WTC11 (cell line): ENCODE results near the gene CRADD.

ENCODE experiments used
- CTCF ChIP-seq: fragments of 200-600 bp; IDR thresholded peaks from 2 replicates; pipeline ENCODE4 v1.8.0; 2022; ENCODE audit warnings: antibody characterized with exemption
- JUN ChIP-seq: sonication (generic); formaldehyde crosslinking; IDR thresholded peaks from 2 replicates; pipeline ENCODE4 v1.8.0; 2023; ENCODE audit warnings: mild to moderate bottlenecking, missing genetic modification reagents
- NR2C2 ChIP-seq: sonication (generic); formaldehyde crosslinking; IDR thresholded peaks from 2 replicates; pipeline ENCODE4 v1.8.0; 2022; ENCODE audit warnings: mild to moderate bottlenecking, missing genetic modification reagents
- SMAD3 ChIP-seq: sonication (generic); formaldehyde crosslinking; IDR thresholded peaks from 2 replicates; pipeline ENCODE4 v1.8.0; 2022; ENCODE audit warnings: missing genetic modification reagents, mild to moderate bottlenecking, borderline replicate concordance
- TF ChIP-seq, protein P1 (sequence below): fragments of 250-450 bp; sonication (Bioruptor Pico); IDR thresholded peaks from 2 replicates; pipeline ENCODE4 v1.9.0; 2021; ENCODE audit warnings: mild to moderate bottlenecking
- TF ChIP-seq, protein P2 (sequence below): sonication (generic); formaldehyde crosslinking; conservative IDR thresholded peaks from 2 replicates; pipeline ENCODE4 v1.8.1; 2023; ENCODE audit warnings: mild to moderate bottlenecking, low read depth, missing genetic modification reagents, moderate library complexity
- TF ChIP-seq, protein P3 (sequence below): sonication (generic); formaldehyde crosslinking; IDR thresholded peaks from 2 replicates; pipeline ENCODE4 v1.8.1; 2023; ENCODE audit warnings: mild to moderate bottlenecking, missing genetic modification reagents, borderline replicate concordance
- TF ChIP-seq, protein P4 (sequence below): sonication (generic); formaldehyde crosslinking; IDR thresholded peaks from 2 replicates; pipeline ENCODE4 v1.8.0; 2022; ENCODE audit warnings: mild to moderate bottlenecking, missing genetic modification reagents

GRCh38 chr12:93722179-93722578 lies 45.0 kb downstream of the CRADD start:
- TF ChIP-seq, protein P1, sequence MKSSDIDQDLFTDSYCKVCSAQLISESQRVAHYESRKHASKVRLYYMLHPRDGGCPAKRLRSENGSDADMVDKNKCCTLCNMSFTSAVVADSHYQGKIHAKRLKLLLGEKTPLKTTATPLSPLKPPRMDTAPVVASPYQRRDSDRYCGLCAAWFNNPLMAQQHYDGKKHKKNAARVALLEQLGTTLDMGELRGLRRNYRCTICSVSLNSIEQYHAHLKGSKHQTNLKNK (CRISPR knock-in tag), result no peak
- TF ChIP-seq, protein P2, sequence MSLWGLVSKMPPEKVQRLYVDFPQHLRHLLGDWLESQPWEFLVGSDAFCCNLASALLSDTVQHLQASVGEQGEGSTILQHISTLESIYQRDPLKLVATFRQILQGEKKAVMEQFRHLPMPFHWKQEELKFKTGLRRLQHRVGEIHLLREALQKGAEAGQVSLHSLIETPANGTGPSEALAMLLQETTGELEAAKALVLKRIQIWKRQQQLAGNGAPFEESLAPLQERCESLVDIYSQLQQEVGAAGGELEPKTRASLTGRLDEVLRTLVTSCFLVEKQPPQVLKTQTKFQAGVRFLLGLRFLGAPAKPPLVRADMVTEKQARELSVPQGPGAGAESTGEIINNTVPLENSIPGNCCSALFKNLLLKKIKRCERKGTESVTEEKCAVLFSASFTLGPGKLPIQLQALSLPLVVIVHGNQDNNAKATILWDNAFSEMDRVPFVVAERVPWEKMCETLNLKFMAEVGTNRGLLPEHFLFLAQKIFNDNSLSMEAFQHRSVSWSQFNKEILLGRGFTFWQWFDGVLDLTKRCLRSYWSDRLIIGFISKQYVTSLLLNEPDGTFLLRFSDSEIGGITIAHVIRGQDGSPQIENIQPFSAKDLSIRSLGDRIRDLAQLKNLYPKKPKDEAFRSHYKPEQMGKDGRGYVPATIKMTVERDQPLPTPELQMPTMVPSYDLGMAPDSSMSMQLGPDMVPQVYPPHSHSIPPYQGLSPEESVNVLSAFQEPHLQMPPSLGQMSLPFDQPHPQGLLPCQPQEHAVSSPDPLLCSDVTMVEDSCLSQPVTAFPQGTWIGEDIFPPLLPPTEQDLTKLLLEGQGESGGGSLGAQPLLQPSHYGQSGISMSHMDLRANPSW (CRISPR knock-in tag), result no peak
- TF ChIP-seq CTCF (no peak), JUN (CRISPR knock-in tag) (no peak), SMAD3 (CRISPR knock-in tag) (no peak), NR2C2 (CRISPR knock-in tag) (no peak)
- TF ChIP-seq, protein P3, sequence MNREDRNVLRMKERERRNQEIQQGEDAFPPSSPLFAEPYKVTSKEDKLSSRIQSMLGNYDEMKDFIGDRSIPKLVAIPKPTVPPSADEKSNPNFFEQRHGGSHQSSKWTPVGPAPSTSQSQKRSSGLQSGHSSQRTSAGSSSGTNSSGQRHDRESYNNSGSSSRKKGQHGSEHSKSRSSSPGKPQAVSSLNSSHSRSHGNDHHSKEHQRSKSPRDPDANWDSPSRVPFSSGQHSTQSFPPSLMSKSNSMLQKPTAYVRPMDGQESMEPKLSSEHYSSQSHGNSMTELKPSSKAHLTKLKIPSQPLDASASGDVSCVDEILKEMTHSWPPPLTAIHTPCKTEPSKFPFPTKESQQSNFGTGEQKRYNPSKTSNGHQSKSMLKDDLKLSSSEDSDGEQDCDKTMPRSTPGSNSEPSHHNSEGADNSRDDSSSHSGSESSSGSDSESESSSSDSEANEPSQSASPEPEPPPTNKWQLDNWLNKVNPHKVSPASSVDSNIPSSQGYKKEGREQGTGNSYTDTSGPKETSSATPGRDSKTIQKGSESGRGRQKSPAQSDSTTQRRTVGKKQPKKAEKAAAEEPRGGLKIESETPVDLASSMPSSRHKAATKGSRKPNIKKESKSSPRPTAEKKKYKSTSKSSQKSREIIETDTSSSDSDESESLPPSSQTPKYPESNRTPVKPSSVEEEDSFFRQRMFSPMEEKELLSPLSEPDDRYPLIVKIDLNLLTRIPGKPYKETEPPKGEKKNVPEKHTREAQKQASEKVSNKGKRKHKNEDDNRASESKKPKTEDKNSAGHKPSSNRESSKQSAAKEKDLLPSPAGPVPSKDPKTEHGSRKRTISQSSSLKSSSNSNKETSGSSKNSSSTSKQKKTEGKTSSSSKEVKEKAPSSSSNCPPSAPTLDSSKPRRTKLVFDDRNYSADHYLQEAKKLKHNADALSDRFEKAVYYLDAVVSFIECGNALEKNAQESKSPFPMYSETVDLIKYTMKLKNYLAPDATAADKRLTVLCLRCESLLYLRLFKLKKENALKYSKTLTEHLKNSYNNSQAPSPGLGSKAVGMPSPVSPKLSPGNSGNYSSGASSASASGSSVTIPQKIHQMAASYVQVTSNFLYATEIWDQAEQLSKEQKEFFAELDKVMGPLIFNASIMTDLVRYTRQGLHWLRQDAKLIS (CRISPR knock-in tag), result no peak
- TF ChIP-seq, protein P4, sequence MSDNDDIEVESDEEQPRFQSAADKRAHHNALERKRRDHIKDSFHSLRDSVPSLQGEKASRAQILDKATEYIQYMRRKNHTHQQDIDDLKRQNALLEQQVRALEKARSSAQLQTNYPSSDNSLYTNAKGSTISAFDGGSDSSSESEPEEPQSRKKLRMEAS (CRISPR knock-in tag), result no peak
